B cell (primary cell): ENCODE results near the gene GATAD2B. TPM values are rescaled to one million over a fixed set of nuclear protein-coding genes. Genes with fewer than 3 reads are reported as not detected.
A peak's percentile ranks its signal among the peaks of the same experiment; 100 is the strongest.

ENCODE experiments used
- ATAC-seq: fragments of 200-7000 bp; cut with Tn5 transposase; one replicate; pipeline ENCODE4 v1.10.0; 2021; ENCODE audit warnings: low read depth, mild to moderate bottlenecking, moderate number of reproducible peaks, moderate library complexity
- CTCF ChIA-PET: fragments of 350-600 bp; sonication (Branson Sonifier 250); formaldehyde crosslinking; loops from one replicate; lab custom pipeline; 2021; ENCODE audit warnings: antibody characterized with exemption, inconsistent platforms; lab: Charles Lee
- POLR2A ChIA-PET: fragments of 350-600 bp; sonication (Branson Sonifier 250); formaldehyde crosslinking; loops from one replicate; lab custom pipeline; 2021; ENCODE audit warnings: antibody characterized with exemption; lab: Charles Lee
- DNase-seq: peaks from one replicate; pipeline ENCODE4 v3.0.0; 2013
- H2AFZ ChIP-seq: 2 replicates; pipeline ENCODE4 v1.6.1; 2012; ENCODE audit warnings: mild to moderate bottlenecking, low read depth, low read length; ENCODE audit not compliant: insufficient read depth, poor library complexity, severe bottlenecking
- H3K27ac ChIP-seq, 2 donors: 1 replicate in 1 of 2; 2 replicates in 1 of 2; pipeline ENCODE4 v1.5.1; 2012 to 2013; ENCODE audit warnings: low read length in 2 of 2, mild to moderate bottlenecking in 2 of 2, moderate library complexity in 1 of 2
- H3K27me3 ChIP-seq, 4 experiments: fragments of 200-600 bp in 1 of 4; sonication (generic) in 1 of 4; replicated peaks in 1 of 4; 1 replicate in 2 of 4; 2 replicates in 2 of 4; pipeline versions ENCODE4 v1.6.1 to v1.7.0; 2013 to 2016; ENCODE audit warnings: low read length in 3 of 4, mild to moderate bottlenecking in 2 of 4, mixed read lengths in 1 of 4, moderate library complexity in 1 of 4; ENCODE audit not compliant: insufficient read depth in 4 of 4, control insufficient read depth in 3 of 4; ENCODE audit errors: control extremely low read depth in 1 of 4
- H3K36me3 ChIP-seq, 2 experiments: replicated peaks in 1 of 2; 1 replicate in 1 of 2; 2 replicates in 1 of 2; pipeline versions ENCODE4 v1.6.1 to v1.7.1; 2013; ENCODE audit warnings: low read length in 1 of 2; ENCODE audit not compliant: insufficient read depth in 2 of 2, control insufficient read depth in 1 of 2; ENCODE audit errors: control extremely low read depth in 1 of 2, extremely low read depth in 1 of 2
- H3K4me1 ChIP-seq, 2 donors: fragments of 200-600 bp in 1 of 2; sonication (generic) in 1 of 2; 1 replicate in 1 of 2; 2 replicates in 1 of 2; pipeline versions ENCODE4 v1.5.1 to v1.6.1; 2013 to 2017; ENCODE audit warnings: low read length in 2 of 2; ENCODE audit not compliant: control insufficient read depth in 2 of 2, insufficient read depth in 2 of 2
- H3K4me2 ChIP-seq: replicated peaks from 2 replicates; pipeline ENCODE3; 2012; ENCODE audit warnings: mild to moderate bottlenecking, low read depth, low read length; ENCODE audit not compliant: poor library complexity, severe bottlenecking
- H3K4me3 ChIP-seq, 5 experiments: fragments of 200-600 bp in 1 of 5; sonication (generic) in 1 of 5; 1 replicate in 3 of 5; 2 replicates in 2 of 5; pipeline versions ENCODE4 v1.5.1 to v1.7.0; 2011 to 2016; ENCODE audit warnings: low read length in 4 of 5, mild to moderate bottlenecking in 4 of 5, low read depth in 2 of 5, control low read depth in 1 of 5, moderate library complexity in 1 of 5; ENCODE audit not compliant: insufficient read depth in 1 of 5; ENCODE audit errors: control extremely low read depth in 1 of 5, extremely low read depth in 1 of 5
- H3K79me2 ChIP-seq: fragments of 200-600 bp; sonication (generic); one replicate; pipeline ENCODE4 v1.6.0; 2016; ENCODE audit warnings: low read length; ENCODE audit not compliant: control insufficient read depth, insufficient read depth
- H3K9ac ChIP-seq: fragments of 200-600 bp; sonication (generic); 2 replicates; pipeline ENCODE4 v1.6.1; 2017; ENCODE audit warnings: mild to moderate bottlenecking, low read length, moderate library complexity
- H3K9me3 ChIP-seq, 3 donors: one replicate each; pipeline versions ENCODE4 v1.6.1 to v1.7.1; 2013; ENCODE audit warnings: low read length in 2 of 3; ENCODE audit not compliant: control insufficient read depth in 2 of 3, insufficient read depth in 1 of 3; ENCODE audit errors: control extremely low read depth in 1 of 3
- H4K20me1 ChIP-seq: 2 replicates; pipeline ENCODE4 v1.6.0; 2012; ENCODE audit warnings: mild to moderate bottlenecking, low read length; ENCODE audit not compliant: insufficient read depth, control insufficient read depth, poor library complexity, severe bottlenecking
- H3K27ac Mint-ChIP-seq: one replicate; pipeline ENCODE4 v1.8.0; 2021; ENCODE audit warnings: mixed read lengths
- H3K27me3 Mint-ChIP-seq: one replicate; pipeline ENCODE4 v1.8.0; 2021; ENCODE audit warnings: mixed read lengths
- H3K4me1 Mint-ChIP-seq: one replicate; pipeline ENCODE4 v1.8.0; 2021; ENCODE audit warnings: mixed read lengths
- H3K4me3 Mint-ChIP-seq: one replicate; pipeline ENCODE4 v1.8.0; 2021; ENCODE audit warnings: mixed read lengths
- H3K9me3 Mint-ChIP-seq: one replicate; pipeline ENCODE4 v1.8.0; 2022; ENCODE audit warnings: mixed read lengths; ENCODE audit not compliant: insufficient read depth
- CTCF ChIP-seq: fragments of 200-600 bp; IDR thresholded peaks from one replicate; pipeline ENCODE4 v1.8.0; 2022; ENCODE audit warnings: antibody characterized with exemption, mild to moderate bottlenecking
- EZH2 ChIP-seq: IDR thresholded peaks from 2 replicates; pipeline ENCODE4 v1.6.1; 2012; ENCODE audit warnings: borderline replicate concordance, low read depth, mild to moderate bottlenecking, moderate library complexity, low read length; ENCODE audit not compliant: insufficient read depth, poor library complexity, severe bottlenecking
- WGBS: methylation state at CpG from one replicate; pipeline ENCODE4 v1.1.5; 2013; ENCODE audit warnings: missing lambda C conversion rate; ENCODE audit not compliant: insufficient coverage; 5-methylcytosine and 5-hydroxymethylcytosine counted together
- intact Hi-C: fragments of 100-400 bp; cut with micrococcal nuclease; formaldehyde crosslinking; loops from one replicate; pipeline ENCODE4 v1.10.0; 2022
- polyA plus RNA-seq: library from polyadenylated mRNA; depleted of rRNA; stranded (reverse); fragments of >200 nt; gene quantifications from 2 replicates; pipeline ENCODE4 v1.2.3, GENCODE V29; 2012
- total RNA-seq, 2 donors: library from RNA; stranded (reverse); fragments of 120-200 nt in 1 of 2; gene quantifications; 1 replicate in 1 of 2; 2 replicates in 1 of 2; pipeline versions ENCODE4 v1.2.3 to v1.2.4, GENCODE V29; 2013 to 2022

The GATAD2B gene
- total and polyA plus RNA-seq, 2 donors (not counting 1 experiment from before 2014, with no cell fraction given), result 16.7 to 105 TPM

DNA sequence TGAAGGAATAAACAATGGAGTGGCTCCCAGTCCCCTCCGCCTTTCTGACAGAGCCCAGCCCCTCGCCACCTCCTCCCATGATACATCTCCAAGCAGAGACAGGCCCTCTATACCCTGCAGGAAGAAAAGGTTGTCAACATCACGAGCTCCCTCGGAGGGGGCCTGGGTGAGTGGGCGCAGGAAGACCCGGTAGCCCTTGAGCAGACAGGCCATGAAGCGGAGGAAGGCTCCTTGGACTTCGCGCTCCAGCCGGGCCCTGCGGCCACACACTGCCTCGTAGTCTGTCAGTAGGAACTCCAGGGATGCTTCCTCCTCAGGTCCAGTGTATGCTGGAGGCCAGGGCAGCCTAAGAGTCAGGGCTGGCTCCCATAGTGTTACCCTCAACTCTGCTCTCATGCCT is 16.7 kb upstream of the GATAD2B start:
- no peaks in the 10 kb centered on the region for H3K9me3 Mint-ChIP-seq

DNA sequence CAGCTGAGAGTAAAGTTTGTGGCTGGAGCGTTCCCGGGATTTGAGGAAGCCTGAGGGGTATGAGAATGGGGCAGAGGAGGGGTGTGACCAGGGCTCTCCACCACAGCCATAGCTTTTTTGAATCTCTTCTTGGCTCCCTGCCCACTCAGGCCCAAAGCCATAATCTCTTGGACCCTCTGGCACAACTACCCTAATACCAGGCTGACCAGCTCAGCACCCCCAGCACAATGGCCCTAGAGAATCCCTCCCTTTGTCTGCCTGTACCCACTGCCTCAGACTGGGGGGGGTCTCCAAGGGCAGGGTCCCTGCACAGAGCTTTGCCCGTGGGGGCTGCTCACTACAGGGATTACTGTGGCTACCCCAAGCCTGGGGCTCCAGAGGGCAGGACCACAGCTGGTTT is 16.2 kb upstream of the GATAD2B start:
- Mint-ChIP-seq H3K9me3 (no peaks in the 10 kb centered on the region), H3K27ac (peak overlapping the region; percentile 32), H3K4me3 (no peak overlapping the region), H3K4me1 (peaks cover 24% of the 10 kb centered on the region), H3K27me3 (no peaks in the 10 kb centered on the region)
- H3K36me3 ChIP-seq, result peaks cover 21 to 95% of the 10 kb centered on the region in 2 experiments
- TF ChIP-seq CTCF, result no peak
- TF ChIP-seq EZH2, result no peak
- no peak overlapping the region for H3K4me2 ChIP-seq
- peaks cover 65% of the 10 kb centered on the region for H3K79me2 ChIP-seq
- peaks cover 9 to 21% of the 10 kb centered on the region in 2 donors for H3K4me1 ChIP-seq
- H4K20me1 ChIP-seq, result peaks cover 62% of the 10 kb centered on the region
- H3K27me3 ChIP-seq, result no peaks in the 10 kb centered on the region
- no peak for DNase-seq
- H3K4me3 ChIP-seq, result no peak overlapping the region
- no peak for ATAC-seq
- no peaks in the 10 kb centered on the region for H3K9me3 ChIP-seq
- H2AFZ ChIP-seq, result no peak overlapping the region
- H3K27ac ChIP-seq, result no peak overlapping the region
- ChIA-PET CTCF (interaction anchor here (0.6 kb wide), 1 partner anchor 118 kb away, joined by 4 read pairs; no protein-coding TSS in a partner anchor), POLR2A (no interaction called here)
- 90% methylated on average over 1 of the region's 3 CpGs for WGBS
- H3K9ac ChIP-seq, result no peak overlapping the region
- intact Hi-C loops, result no loop called here

More for the DNA sequence above, 16.7 kb upstream of the GATAD2B start:
- ChIA-PET POLR2A (no interaction called here), CTCF (interaction anchor here (1.3 kb wide), 1 partner anchor 27 kb away, joined by 3 read pairs; no protein-coding TSS in a partner anchor)
- no peak overlapping the region for H3K9ac ChIP-seq
- intact Hi-C loops, result no loop called here
- peaks cover 70% of the 10 kb centered on the region for H3K79me2 ChIP-seq
- H3K27me3 ChIP-seq, result no peaks in the 10 kb centered on the region
- H3K27ac ChIP-seq, result no peak overlapping the region
- H3K4me1 ChIP-seq, result peaks cover 14 to 25% of the 10 kb centered on the region in 2 donors
- no peak overlapping the region for H2AFZ ChIP-seq
- 96% methylated on average over 12 of the region's 12 CpGs for WGBS
- Mint-ChIP-seq H3K4me3 (no peak overlapping the region), H3K4me1 (peaks cover 27% of the 10 kb centered on the region), H3K27ac (no peak overlapping the region), H3K27me3 (no peaks in the 10 kb centered on the region)
- TF ChIP-seq CTCF, result no peak
- H4K20me1 ChIP-seq, result peaks cover 64% of the 10 kb centered on the region
- H3K4me3 ChIP-seq, result no peak overlapping the region
- no peaks in the 10 kb centered on the region for H3K9me3 ChIP-seq
- no peak for ATAC-seq
- H3K36me3 ChIP-seq, result peaks cover 21 to 91% of the 10 kb centered on the region in 2 experiments
- no peak for DNase-seq
- H3K4me2 ChIP-seq, result no peak overlapping the region
